Liver (tissue), 9 donors: ENCODE results near the gene ARL3. TPM values are rescaled to one million over a fixed set of nuclear protein-coding genes. Genes with fewer than 3 reads are reported as not detected.
A peak's percentile ranks its signal among the peaks of the same experiment; 100 is the strongest.

Experiments
- DNase-seq: peaks from one replicate; pipeline ENCODE4 v3.0.0-alpha.2; 2017; ENCODE audit warnings: low spot score
- H3K27ac ChIP-seq, 2 donors: one replicate each; pipeline ENCODE4 v1.7.0; 2013; ENCODE audit warnings: inconsistent platforms in 2 of 2, low read length in 2 of 2, control low read depth in 1 of 2, low read depth in 1 of 2, mild to moderate bottlenecking in 1 of 2
- H3K27me3 ChIP-seq, 4 donors: one replicate each; pipeline versions ENCODE4 v1.6.1 to v1.7.0; 2013; ENCODE audit warnings: low read length in 3 of 4, inconsistent platforms in 1 of 4, mild to moderate bottlenecking in 1 of 4, moderate library complexity in 1 of 4; ENCODE audit not compliant: control insufficient read depth in 4 of 4, insufficient read depth in 4 of 4
- H3K36me3 ChIP-seq, 4 donors: one replicate each; pipeline versions ENCODE4 v1.6.1 to v1.7.0; 2013; ENCODE audit warnings: low read length in 3 of 4, mild to moderate bottlenecking in 3 of 4, low read depth in 1 of 4, moderate library complexity in 1 of 4; ENCODE audit not compliant: control insufficient read depth in 4 of 4, insufficient read depth in 3 of 4
- H3K4me1 ChIP-seq, 4 donors: one replicate each; pipeline versions ENCODE4 v1.6.1 to v1.7.0; 2013; ENCODE audit warnings: low read length in 3 of 4, mild to moderate bottlenecking in 3 of 4, moderate library complexity in 1 of 4; ENCODE audit not compliant: control insufficient read depth in 4 of 4, insufficient read depth in 4 of 4
- H3K4me3 ChIP-seq, 3 donors: one replicate each; pipeline versions ENCODE4 v1.6.1 to v1.7.0; 2013; ENCODE audit warnings: low read length in 3 of 3, control low read depth in 1 of 3, low read depth in 1 of 3, mild to moderate bottlenecking in 1 of 3
- H3K9ac ChIP-seq, 2 donors: one replicate each; pipeline ENCODE4 v1.7.0; 2013; ENCODE audit warnings: low read length in 2 of 2, mild to moderate bottlenecking in 2 of 2, moderate library complexity in 2 of 2, control low read depth in 1 of 2, low read depth in 1 of 2
- H3K9me3 ChIP-seq, 4 donors: one replicate each; pipeline versions ENCODE4 v1.6.1 to v1.7.0; 2013; ENCODE audit warnings: low read length in 3 of 4; ENCODE audit not compliant: control insufficient read depth in 4 of 4
- ATF3 ChIP-seq: IDR thresholded peaks from 2 replicates; pipeline ENCODE4 v1.6.1; 2016; ENCODE audit warnings: antibody characterized with exemption
- EGR1 ChIP-seq, 2 donors: IDR thresholded peaks; 2 replicates each; pipeline ENCODE4 v1.6.1; 2016 to 2018; ENCODE audit warnings: antibody characterized with exemption in 2 of 2, low read depth in 2 of 2
- FOXA1 ChIP-seq: IDR thresholded peaks from 2 replicates; pipeline ENCODE4 v1.6.1; 2016; ENCODE audit warnings: antibody characterized with exemption
- FOXA2 ChIP-seq: IDR thresholded peaks from 2 replicates; pipeline ENCODE4 v1.6.1; 2016; ENCODE audit warnings: antibody characterized with exemption
- GABPA ChIP-seq, 2 donors: IDR thresholded peaks in 1 of 2; conservative IDR thresholded peaks in 1 of 2; 2 replicates each; pipeline ENCODE4 v1.6.1; 2016; ENCODE audit warnings: antibody characterized with exemption in 2 of 2, mild to moderate bottlenecking in 1 of 2, moderate library complexity in 1 of 2
- HNF4A ChIP-seq, 2 donors: conservative IDR thresholded peaks; 2 replicates each; pipeline ENCODE4 v1.6.1; 2016; ENCODE audit warnings: antibody characterized with exemption in 2 of 2, mild to moderate bottlenecking in 2 of 2
- HNF4G ChIP-seq: IDR thresholded peaks from 2 replicates; pipeline ENCODE4 v1.6.1; 2016; ENCODE audit warnings: antibody characterized with exemption
- JUND ChIP-seq, 2 donors: IDR thresholded peaks; 2 replicates each; pipeline ENCODE4 v1.6.1; 2016; ENCODE audit warnings: antibody characterized with exemption in 2 of 2
- MAX ChIP-seq: IDR thresholded peaks from 2 replicates; pipeline ENCODE4 v1.6.1; 2016; ENCODE audit warnings: antibody characterized with exemption
- NR2F2 ChIP-seq: IDR thresholded peaks from 2 replicates; pipeline ENCODE4 v1.6.1; 2016; ENCODE audit warnings: antibody characterized with exemption
- RAD21 ChIP-seq, 2 donors: IDR thresholded peaks; 2 replicates each; pipeline ENCODE4 v1.6.1; 2016; ENCODE audit warnings: antibody characterized with exemption in 2 of 2, mild to moderate bottlenecking in 2 of 2
- RXRA ChIP-seq, 2 donors: IDR thresholded peaks; 2 replicates each; pipeline ENCODE4 v1.6.1; 2017 to 2018; ENCODE audit warnings: antibody characterized with exemption in 2 of 2, mild to moderate bottlenecking in 1 of 2
- SP1 ChIP-seq: IDR thresholded peaks from 2 replicates; pipeline ENCODE4 v1.6.1; 2018; ENCODE audit warnings: antibody characterized with exemption, mild to moderate bottlenecking
- TAF1 ChIP-seq: conservative IDR thresholded peaks from 2 replicates; pipeline ENCODE4 v1.6.1; 2016; ENCODE audit warnings: antibody characterized with exemption, mild to moderate bottlenecking
- YY1 ChIP-seq: IDR thresholded peaks from 2 replicates; pipeline ENCODE4 v1.6.1; 2016; ENCODE audit warnings: antibody characterized with exemption, mild to moderate bottlenecking
- ZBTB33 ChIP-seq: IDR thresholded peaks from 2 replicates; pipeline ENCODE4 v1.6.1; 2016; ENCODE audit warnings: antibody characterized with exemption
- WGBS: extraction: QIAGEN DNeasy Blood & Tissue Kit; methylation state at CpG from one replicate; pipeline ENCODE4 v1.1.7; 2013; 5-methylcytosine and 5-hydroxymethylcytosine counted together
- polyA plus RNA-seq, 2 donors: library from polyadenylated mRNA; stranded (reverse) in 1 of 2; unstranded in 1 of 2; fragments of 200-250 nt in 1 of 2; fragments of >200 nt in 1 of 2; fragmentation: Nextera tagmentation in 1 of 2; extraction: Ambion mirVana in 1 of 2; gene quantifications; one replicate each; pipeline versions ENCODE4 v1.2.1 to v1.2.3, GENCODE V29; 2013 to 2015
- total RNA-seq, 2 donors: library from RNA; depleted of rRNA; stranded (reverse); fragments of >200 nt; gene quantifications; one replicate each; pipeline ENCODE4 v1.2.3, GENCODE V29; 2014
- TF ChIP-seq, protein P1 (sequence below): fragments of 150-350 bp; IDR thresholded peaks from 2 replicates; pipeline ENCODE4 v1.5.1; 2017; ENCODE audit warnings: improper control_type of control experiment, low read depth, low read length; ENCODE audit not compliant: missing input control
- TF ChIP-seq, protein P2 (sequence below): IDR thresholded peaks from 2 replicates; pipeline ENCODE4 v1.6.1; 2016; ENCODE audit warnings: antibody characterized with exemption, mild to moderate bottlenecking
- donor health status: healthy.
- donor health status: healthy.
- donor health status: healthy.
- donor health status: healthy.
- donor health status: healthy.

The ARL3 gene
- total and polyA plus RNA-seq, 4 donors, result 1.0 to 2.5 (median 2.3) TPM

DNA sequence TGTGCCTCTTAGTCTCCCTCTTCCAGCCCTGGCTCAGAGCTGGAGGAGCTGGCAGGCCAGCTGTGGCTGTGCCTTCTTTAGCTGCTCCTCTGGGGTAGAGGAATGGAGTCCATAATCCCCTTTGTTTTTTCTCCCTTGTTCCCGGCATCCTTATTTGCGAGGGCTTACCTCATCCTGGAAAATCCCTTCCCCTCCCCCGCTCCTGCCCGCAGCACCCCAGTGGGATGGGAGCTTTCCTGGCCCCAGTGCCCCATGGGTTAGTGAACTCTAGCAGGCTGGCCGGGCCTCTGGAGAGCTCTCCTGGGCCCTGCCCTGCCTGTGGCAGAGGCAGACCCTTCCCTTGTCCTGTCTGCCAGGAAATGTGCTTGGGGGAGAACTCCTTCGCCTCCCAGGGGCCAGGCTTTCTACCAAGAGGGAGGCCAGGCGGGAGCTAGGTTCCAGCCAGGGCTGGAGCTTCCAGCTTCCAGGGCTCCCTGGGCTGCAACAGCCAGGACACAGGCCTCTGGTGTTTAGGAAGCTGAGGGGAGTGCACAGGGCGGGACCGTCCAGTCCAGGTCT is 86.4 kb downstream of the ARL3 start:
- peak; percentile 41 for TF ChIP-seq NR2F2
- no peak for TF ChIP-seq TAF1
- TF ChIP-seq FOXA2, result no peak
- peak; percentile 38 for TF ChIP-seq HNF4G
- TF ChIP-seq SP1, result peak; percentile 92
- TF ChIP-seq, protein P1, sequence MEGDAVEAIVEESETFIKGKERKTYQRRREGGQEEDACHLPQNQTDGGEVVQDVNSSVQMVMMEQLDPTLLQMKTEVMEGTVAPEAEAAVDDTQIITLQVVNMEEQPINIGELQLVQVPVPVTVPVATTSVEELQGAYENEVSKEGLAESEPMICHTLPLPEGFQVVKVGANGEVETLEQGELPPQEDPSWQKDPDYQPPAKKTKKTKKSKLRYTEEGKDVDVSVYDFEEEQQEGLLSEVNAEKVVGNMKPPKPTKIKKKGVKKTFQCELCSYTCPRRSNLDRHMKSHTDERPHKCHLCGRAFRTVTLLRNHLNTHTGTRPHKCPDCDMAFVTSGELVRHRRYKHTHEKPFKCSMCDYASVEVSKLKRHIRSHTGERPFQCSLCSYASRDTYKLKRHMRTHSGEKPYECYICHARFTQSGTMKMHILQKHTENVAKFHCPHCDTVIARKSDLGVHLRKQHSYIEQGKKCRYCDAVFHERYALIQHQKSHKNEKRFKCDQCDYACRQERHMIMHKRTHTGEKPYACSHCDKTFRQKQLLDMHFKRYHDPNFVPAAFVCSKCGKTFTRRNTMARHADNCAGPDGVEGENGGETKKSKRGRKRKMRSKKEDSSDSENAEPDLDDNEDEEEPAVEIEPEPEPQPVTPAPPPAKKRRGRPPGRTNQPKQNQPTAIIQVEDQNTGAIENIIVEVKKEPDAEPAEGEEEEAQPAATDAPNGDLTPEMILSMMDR, result no peak
- TF ChIP-seq RAD21 (IDR thresholded peaks at IDR 0.05), result peak; percentile 13 to 27
- no peak for TF ChIP-seq ZBTB33
- peak; percentile 99 to 100 for TF ChIP-seq RXRA (IDR thresholded peaks at IDR 0.05)
- peak; percentile 69 to 85 for TF ChIP-seq JUND (IDR thresholded peaks at IDR 0.05)
- peak; percentile 74 for TF ChIP-seq ATF3
- no peak for TF ChIP-seq GABPA (IDR thresholded peaks at IDR 0.05 in 1 of 2, conservative IDR thresholded peaks at IDR 0.05 in 1 of 2)
- TF ChIP-seq HNF4A (conservative IDR thresholded peaks at IDR 0.05), result peak; percentile 55 to 59
- no peak for TF ChIP-seq FOXA1
- no peak for TF ChIP-seq EGR1 (IDR thresholded peaks at IDR 0.05; ENCODE audit: low read depth in 2 of 2)
- peak; percentile 60 for TF ChIP-seq YY1
- TF ChIP-seq, protein P2, sequence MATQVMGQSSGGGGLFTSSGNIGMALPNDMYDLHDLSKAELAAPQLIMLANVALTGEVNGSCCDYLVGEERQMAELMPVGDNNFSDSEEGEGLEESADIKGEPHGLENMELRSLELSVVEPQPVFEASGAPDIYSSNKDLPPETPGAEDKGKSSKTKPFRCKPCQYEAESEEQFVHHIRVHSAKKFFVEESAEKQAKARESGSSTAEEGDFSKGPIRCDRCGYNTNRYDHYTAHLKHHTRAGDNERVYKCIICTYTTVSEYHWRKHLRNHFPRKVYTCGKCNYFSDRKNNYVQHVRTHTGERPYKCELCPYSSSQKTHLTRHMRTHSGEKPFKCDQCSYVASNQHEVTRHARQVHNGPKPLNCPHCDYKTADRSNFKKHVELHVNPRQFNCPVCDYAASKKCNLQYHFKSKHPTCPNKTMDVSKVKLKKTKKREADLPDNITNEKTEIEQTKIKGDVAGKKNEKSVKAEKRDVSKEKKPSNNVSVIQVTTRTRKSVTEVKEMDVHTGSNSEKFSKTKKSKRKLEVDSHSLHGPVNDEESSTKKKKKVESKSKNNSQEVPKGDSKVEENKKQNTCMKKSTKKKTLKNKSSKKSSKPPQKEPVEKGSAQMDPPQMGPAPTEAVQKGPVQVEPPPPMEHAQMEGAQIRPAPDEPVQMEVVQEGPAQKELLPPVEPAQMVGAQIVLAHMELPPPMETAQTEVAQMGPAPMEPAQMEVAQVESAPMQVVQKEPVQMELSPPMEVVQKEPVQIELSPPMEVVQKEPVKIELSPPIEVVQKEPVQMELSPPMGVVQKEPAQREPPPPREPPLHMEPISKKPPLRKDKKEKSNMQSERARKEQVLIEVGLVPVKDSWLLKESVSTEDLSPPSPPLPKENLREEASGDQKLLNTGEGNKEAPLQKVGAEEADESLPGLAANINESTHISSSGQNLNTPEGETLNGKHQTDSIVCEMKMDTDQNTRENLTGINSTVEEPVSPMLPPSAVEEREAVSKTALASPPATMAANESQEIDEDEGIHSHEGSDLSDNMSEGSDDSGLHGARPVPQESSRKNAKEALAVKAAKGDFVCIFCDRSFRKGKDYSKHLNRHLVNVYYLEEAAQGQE, result no peak
- TF ChIP-seq MAX, result no peak
- peaks cover 0 to 9% (median 0%) of the 10 kb centered on the region in 4 donors for H3K36me3 ChIP-seq
- H3K9ac ChIP-seq, result peak overlapping the region in 1 of 2 donors; percentile 36
- peak; percentile 61 for DNase-seq
- no peak overlapping the region for H3K4me3 ChIP-seq
- H3K4me1 ChIP-seq, result peaks cover 11 to 31% (median 19%) of the 10 kb centered on the region in 4 donors
- peak overlapping the region; percentile 84 to 95 for H3K27ac ChIP-seq
- no peaks in the 10 kb centered on the region for H3K27me3 ChIP-seq
- H3K9me3 ChIP-seq, result no peaks in the 10 kb centered on the region
- WGBS, result 45% methylated on average over 9 of the region's 9 CpGs
